NCI-H226 (cell line): ENCODE measurements around the gene ZDHHC14.

Experiments
- DNase-seq: peaks from one replicate; pipeline ENCODE4 v3.0.0-alpha.2; 2015

Gene ZDHHC14

DNA sequence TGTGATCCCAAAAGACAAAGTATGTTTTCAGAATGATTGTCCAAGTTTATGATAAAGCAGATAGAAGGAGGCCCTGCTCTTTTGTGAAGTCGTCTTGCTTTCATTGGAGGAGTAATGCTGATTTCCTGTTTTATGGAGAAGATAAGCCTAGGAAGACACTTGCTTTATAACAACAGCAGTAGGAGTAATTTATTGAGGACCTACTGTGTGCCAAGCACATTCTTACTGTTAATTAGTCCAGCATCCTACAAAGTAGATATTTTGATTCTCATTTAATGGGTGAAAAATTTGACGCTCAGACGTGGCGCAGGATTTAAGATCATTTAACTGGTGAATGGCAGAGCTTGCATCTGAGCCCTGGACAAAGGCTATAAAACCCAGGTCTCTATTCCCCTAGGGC, 87.6 kb downstream of the ZDHHC14 start:
- DNase-seq = no peak

DNA sequence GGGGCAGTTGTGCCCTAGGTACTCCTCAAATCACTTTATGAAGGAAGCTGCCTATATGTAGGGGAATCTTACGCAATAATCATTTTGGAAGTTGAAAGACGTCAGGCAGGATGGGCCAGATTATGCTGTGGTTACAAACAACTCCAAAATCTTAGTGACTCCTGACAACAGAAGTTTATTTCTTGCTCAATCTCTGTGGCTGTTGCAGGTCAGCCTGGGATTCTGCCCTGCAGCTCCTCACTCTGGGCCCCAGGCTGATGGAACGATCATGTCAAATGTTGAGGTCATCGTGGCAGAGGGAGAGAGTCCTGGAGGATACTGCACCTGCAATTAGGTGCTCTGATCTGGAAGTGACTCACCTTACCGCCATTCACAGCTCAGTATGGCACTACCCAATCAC, 88.4 kb downstream of the ZDHHC14 start:
- no peak for DNase-seq

DNA sequence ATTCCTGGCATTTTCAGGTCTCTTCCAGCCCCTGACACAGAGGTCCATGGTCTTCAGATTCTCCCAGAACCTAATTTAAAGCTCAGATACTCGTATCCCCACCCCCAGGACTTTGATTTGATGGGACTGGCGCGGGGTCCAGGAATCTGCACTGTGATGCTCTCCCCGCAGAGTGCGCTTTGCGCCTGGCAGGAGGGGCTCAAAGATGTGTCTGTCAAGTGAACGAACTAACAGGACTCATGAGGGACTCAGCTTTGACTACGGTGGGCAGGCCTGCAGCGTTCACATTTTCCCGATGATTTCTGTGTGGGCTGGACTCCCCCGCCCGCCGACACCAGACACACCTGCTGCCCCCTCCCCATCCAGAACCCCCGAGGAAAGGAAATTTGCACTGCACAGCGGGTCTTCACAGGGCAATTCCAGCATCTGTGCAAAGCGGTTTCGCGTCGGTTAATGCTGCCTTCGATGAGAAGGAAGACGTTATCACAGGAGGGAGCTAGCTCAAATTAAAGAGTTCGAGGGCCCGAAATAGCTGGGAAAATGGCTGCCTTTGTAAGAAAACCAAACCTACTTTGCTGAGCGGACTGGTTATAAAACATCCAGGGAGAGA, 90.2 kb downstream of the ZDHHC14 start:
- DNase-seq = no peak

DNA sequence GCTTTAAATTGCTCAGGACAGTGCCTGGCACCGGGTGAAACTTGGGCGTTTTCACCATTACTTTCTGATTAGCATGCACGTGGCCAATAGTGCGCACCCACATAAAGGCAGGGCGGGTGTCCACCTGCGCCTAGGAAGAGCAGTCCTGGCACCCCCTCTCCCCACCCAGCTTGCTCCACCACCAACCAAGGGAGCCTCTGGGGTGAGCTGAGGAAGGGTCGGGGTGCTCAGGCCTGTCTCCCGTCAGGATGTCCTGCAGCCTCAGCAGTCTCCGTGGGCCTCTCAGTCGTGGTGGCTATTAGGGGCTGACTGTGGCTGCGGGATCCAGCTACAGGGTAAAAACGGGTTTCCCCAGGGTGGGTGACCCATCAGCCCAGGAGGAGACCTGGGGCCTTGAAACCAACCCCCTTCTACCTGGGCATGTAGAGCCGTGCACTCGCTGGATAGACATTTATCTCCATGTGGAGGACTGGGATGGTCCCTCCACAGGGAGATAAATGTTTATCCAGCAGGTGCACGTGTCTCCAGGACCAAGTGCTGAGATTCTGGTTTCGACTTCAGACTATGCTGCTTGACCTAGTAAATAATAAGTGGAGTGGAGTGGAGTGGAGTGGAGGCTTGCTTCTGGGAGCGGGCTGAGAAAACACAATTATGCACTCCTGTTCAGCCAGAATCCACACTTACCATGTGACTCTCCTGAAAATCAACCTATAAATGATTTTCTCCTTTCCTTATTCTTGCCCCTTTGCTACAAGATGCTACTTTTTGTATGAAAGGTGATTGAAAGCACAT, 91.1 kb downstream of the ZDHHC14 start:
- no peak for DNase-seq

DNA sequence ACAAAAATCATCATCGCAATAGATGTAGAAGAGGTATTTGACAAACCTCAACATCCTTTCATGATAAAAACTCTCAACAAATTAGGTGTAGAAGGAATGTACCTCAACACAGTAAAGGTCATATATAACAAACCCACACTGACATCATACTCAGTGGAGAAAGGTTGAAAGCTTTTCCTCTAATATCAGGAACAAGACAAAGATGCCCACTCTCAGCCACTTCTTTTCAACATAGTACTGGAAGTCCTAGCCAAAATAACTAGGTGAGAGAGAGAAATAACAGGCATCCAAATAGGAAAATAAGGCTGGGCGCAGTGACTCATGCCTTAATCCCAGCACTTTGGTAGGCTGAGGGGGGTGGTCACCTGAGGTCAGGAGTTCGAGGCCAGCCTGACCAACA, 95.8 kb downstream of the ZDHHC14 start:
- no peak for DNase-seq

DNA sequence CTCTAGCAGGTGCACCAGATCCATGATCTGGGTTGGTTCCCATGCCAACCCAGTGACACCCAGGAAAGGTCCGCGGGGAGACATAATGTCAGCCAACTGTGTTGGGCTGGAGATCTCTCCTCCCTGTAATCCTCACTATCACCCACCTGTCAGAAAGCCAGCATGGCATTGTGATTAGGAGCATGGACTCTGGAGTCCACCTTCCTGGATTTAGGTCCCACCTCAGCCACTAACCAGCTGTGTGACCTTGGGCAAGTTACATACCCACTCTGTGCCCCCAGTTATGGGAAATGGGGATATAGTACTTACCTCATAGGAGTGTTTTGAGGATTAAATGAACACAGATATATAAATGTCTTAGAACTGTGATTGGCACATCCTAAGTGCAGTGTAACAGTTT, 97.9 kb downstream of the ZDHHC14 start:
- no peak for DNase-seq

DNA sequence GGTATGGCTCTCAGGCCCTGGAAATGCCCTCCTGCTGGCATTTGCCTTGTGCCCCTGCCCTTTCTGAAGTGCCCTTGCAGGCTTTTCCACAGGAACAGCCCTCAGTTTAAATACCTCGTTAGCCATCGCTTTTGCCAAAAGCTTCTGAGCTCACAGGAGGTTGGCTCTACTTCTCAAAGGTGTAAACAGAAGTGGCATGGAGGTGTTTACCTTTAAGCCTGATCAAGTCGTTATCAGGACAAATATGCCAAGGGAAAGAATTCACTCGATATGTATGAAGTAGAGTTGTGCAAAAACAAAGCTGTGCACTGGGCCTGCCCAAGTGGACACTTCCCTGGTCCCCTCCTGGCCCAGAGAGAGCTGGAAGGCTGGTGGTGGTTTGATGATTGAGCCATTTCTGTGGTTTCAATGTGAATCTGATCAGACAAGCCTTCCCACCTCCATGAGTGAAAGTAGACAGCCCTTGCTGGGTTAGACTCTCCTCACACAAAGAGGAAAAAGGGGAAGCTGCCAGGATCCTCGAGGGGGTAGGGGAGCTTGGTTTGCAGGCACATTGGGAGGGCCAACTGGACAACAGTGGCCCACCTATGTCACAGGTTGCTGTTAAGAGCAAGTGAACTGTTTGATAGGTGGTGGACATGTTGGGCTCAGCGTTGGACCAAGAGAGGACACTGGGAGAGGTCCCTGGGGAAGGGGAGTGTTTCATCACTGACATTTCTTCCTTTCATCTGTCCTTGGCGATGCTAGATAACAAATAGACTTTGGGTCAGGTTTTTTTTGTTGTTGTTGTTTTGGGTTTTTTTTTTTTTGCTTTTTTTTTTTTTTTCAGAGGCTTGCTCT, 98.7 kb downstream of the ZDHHC14 start:
- DNase-seq = no peak

DNA sequence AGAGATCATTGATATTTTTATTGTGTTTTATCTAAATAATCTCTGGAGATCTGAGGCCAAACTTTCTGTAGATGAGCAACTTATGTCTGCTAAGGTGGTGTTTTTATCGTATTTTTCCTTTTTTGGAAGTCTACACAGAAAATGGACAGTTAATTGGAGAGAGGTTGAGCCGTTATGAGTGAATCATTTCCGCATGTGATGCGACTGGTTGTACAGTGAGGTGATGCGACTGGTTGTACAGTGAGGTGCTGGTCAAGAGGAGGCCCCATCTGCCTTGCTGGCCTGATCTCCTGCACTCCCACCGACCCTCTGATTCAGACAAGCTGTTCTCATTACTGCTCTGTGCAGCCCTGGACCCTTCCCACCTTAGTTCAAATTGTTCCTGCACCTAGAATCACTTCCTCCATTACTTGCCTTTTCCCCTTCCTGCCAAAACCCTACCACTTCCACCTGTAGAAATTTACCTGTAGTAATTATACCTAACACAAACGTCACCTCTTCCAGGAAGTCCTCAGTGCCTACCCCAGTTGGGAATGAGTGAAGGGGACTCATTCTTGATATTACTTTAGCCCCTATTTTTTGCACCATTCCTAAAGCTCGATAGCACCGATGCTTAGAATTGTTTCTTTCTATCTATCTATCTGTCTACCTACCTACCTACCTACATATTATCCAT, 100.3 kb downstream of the ZDHHC14 start:
- no peak for DNase-seq

DNA sequence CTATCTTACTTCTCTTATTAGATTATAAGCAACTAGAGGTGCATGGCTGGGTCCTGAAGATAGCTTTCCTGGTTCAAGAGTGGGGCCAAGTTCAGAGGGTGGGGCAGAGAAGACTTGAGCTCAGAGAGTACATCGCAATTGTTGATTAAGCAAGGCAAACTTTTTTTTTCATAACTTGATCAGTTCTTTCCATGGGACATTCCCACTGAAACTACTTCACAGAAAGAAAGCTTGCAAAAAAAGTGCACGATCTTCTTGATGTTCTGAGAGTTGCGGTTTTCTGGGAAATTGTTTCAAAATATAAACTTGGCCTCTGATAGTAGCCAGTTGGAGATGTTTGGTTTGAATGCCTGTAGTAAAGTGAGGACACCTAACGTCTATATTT, 100.9 kb downstream of the ZDHHC14 start:
- no peak for DNase-seq

DNA sequence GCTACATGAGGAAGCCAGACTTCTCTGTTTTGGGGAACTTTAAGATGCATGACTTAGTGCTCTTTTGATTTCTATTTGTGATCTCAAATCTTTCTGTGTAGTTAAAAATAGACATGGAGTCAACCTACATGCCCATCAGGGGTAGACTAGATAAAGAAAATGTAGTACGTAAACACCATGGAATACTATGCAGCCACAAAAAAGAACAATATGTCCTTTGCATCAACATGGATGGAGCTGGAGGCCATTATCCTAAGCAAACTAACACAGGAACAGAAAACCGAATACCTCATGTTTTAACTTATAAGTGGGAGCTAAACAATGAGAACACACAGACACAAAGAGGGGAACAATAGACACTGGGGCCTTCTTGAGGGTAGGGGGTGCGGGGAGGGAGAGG, 102.8 kb downstream of the ZDHHC14 start:
- DNase-seq = no peak

DNA sequence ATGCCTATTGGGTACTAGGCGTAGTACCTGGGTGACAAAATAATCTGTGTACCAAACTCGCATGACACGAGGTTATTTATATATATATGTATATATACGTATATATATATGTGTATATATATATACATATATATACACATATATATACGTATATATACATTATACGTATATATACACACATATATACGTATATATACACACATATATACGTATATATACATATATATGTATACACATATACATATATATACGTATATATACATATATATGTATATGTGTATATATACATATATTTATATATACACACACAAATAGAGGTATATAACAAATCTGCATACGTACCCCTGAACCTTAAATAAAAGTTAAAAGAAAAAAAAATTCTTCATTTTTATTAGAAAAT, 103.2 kb downstream of the ZDHHC14 start:
- no peak for DNase-seq

DNA sequence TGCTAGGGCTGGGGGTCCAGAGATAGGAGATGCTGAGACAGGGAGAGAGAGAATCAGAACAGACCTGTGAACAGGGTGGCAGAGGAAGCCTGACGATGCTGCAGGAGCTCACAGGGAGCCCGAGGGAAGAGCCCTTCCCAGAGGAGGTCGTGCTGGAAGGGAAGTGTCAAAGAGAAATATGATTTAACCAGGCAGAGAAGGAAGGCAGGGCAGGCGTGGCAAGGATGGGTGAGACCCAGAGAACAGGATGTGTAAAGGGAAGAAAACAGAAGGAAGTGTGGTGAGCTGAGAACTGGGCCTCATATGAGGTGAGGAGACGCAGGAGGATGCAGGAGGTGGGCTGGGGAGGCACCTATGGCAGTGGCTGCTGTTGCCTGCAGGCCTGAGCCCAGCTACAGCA, 105.6 kb downstream of the ZDHHC14 start:
- DNase-seq = no peak

DNA sequence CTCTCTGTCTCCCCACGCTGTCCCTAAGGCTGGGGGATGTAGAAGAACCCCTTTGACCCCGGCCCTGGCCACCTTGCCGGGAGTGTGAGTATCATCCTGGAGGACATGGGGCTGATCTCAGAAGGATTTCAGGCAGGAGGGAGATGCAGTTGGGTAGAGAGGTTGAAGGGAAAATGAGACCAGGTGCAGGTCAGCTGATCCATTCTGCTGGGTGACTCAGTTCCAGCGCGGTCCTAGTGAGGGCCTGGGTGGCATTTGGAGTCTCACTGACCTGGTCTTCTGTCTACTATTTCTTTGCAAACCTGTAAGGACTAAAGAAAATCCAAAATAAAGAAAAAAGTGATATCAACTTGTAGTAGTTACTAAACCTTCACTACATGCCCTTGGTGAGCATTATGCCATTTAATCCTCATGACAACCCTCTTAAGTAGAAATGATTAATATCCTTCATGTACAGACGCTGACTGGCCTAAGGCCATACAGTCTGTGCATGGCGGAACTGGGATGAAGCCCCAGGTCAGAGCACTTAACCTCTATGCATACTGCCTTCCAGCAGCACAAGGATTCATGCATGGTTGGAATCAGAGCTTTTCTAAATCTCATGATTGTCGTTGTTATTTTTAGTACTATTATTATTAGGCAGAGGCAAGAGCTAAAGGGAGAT, 106.3 kb downstream of the ZDHHC14 start:
- DNase-seq = no peak

DNA sequence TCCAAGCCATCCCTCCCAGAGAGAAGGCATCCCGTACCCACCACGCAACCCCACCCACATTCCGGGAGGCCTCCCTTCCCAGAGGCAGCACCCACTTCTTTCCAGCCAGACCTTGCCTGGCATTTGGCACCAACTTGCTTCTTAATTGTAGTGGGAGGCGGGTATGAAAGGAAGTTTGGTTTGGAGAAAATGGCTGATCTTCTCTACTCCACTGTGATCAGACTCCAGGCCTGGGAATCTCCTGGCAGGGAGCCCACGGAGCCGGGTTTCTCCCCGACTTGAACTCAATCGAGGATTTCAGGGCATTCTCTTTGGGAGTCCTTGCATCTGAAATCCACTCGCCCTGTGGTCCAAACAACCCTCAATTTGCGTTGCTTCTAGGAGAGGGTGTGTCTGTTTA, 107.1 kb downstream of the ZDHHC14 start:
- peak; percentile 50 for DNase-seq

DNA sequence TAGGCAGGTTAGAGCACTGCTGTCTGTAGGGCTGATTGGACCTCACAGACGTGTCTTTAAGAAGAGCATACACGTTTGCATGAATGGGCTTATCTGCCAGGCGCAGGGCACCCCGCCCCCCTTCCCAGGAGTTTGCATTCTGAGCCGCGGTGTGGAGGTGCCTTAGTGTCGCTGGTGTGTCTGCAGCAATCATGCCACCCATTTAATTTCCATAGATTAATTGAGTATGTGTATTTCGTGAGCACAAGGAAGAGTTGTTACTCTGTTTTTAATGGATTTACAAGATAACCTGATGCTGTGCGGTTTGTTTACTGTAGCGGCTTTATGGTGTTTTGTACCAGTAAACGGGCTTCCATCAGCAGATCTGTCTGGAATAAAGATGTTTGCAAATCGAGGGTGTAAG, 107.7 kb downstream of the ZDHHC14 start:
- no peak for DNase-seq

DNA sequence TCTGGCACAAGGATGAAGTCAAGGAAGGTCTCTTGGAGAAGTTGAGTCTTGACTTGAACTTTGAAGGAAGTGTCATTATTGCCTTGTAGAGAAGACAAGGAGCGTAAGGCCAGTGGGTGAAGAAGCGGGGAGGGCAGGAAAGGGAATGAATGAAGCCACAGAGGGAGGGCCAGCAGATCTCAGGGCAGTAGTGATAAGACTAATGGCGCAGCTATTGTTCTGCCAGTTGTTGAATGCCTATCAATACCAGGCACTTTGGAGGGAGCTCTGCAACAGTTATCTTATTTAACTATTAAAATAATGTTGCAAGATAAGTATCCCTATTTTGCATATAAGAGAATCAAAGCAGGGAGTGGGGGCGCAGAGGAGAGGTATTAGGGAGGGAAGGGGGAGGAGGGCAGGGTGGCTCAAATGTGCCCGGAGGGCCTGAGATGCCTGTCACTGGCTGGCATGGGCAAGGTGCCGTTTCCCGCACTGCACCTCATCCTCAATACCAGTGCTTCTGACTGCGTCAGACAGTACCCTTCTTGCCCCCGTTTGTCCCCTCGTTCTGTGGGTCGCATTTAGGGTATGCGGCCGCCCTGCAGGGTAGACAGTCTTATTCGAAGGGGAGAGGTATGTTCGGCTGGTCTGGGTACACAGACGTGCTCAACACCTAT, 109.8 kb downstream of the ZDHHC14 start:
- no peak for DNase-seq

DNA sequence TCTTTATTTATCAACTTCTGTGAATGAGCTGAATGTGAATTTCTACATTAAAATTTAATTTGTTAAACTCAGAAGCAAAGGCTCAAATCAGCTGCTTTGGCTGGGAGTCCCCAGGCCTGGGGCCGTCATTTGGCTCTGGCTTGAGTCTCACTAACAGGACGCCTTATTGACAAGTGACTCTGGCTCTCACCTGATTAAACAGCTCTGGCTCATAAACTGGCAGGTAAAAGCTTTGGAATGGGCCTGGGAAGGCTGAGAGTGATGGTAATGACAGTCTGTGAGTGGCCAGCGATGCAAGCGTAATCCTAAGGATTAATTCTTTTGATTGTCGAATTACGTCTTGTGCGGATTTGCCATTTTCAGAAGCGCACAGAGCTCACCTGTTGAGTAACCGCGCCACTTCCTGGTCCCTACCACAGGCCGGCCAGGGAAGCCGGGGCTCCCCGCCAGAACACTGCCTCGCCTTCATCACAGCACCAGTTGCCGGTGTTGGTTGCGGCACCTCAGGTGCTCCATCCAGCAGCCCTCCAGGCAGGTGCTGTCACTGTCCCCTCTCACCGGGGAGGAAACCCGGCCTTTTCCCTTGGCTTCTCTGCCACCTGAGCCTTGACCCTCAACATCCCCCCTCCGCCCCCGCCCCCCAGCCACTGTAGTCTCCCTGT, 110.7 kb downstream of the ZDHHC14 start:
- no peak for DNase-seq

DNA sequence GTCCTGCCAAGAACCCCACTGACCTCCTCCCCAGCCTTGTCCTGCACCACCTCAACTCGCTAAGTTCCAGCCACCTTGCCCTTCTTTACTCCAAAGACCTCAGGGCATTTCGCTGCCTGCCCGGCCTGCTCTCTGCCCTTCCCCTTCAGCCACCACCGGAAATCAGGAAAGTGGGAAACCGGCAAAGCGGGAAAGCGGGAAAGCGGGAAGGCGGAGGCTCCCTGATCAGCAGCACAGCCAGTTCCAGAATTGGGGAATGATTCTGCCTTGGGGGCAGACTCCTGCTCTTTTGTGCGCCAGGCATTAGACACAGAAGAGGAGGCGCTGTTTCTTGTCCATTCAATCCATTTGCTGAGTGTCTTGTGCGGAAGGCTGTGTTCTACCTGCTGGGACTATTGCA, 111.3 kb downstream of the ZDHHC14 start:
- no peak for DNase-seq

DNA sequence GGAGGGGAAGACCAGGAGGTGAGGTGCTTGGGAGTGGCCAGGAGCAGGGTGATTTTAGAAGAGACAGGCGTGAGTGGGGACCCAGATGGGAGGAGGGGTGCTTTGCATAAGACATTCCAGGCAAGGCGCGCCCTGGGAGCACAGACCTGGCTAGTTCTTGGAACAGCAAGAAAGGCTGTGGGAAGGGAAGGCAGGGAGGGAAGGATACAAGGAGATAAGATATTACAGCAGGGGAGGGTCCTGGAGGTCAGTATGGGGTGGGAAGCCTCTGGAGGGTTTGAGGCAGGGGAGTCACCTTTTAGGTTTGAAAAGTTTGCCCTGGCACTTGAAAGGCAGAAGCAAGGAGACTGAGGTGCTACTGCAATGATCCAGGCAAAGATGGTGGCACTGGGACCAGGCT, 111.8 kb downstream of the ZDHHC14 start:
- no peak for DNase-seq

DNA sequence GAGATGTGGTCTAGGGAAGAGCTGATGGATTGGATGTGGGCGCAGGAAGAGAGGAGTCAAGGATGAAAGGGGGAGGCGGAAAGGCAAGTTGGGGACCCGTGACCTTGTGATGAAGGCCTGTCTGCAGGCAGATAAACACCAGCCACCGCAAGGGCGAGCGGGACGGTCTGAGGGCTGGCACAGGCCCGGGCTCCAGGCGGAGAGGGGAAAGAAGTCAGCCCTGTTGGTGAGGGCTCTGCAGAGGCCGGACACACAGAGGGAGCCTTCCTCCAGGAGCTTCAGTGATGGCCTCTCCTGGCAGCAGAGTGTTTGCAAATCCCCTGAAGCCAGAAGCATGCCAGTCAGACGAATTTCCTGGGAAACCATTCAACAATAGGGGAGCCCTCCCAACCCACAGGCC, 112.2 kb downstream of the ZDHHC14 start:
- DNase-seq = no peak

DNA sequence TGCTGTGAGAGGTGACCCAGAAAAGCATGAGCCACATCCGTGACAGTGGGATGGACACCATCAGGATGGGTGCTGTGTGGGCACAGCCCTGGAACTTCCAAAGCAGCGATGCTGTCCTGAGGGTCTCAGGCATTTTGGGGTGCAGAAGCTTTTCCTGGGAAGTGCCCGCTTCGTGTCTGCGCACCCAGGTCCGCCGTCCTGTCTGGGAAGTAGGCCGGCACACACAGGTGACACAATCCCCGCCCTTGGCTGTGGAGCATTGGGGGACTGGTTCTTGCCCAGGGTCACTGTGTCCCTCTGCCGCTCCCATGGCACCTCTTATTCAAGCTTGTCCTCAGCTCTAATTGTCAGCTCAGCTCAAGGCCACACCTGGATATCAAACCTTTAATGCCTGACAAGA, 112.6 kb downstream of the ZDHHC14 start:
- no peak for DNase-seq
